Ishikawa (cell line): ENCODE measurements around the gene LRRN4.

ENCODE experiments used
- CEBPB ChIP-seq: IDR thresholded peaks from 2 replicates; pipeline ENCODE4 v1.6.1; 2012
- CREB1 ChIP-seq: IDR thresholded peaks from 2 replicates; pipeline ENCODE4 v1.6.1; 2012; ENCODE audit warnings: low read depth
- EP300 ChIP-seq: IDR thresholded peaks from 2 replicates; pipeline ENCODE4 v1.6.1; 2012; ENCODE audit warnings: borderline replicate concordance
- FOXM1 ChIP-seq: IDR thresholded peaks from 2 replicates; pipeline ENCODE4 v1.6.1; 2012; ENCODE audit warnings: low read depth, borderline replicate concordance
- MAX ChIP-seq: IDR thresholded peaks from 2 replicates; pipeline ENCODE4 v1.6.1; 2012
- NFIC ChIP-seq: IDR thresholded peaks from 2 replicates; pipeline ENCODE4 v1.6.1; 2012
- RAD21 ChIP-seq: IDR thresholded peaks from 2 replicates; pipeline ENCODE4 v1.6.1; 2012; ENCODE audit warnings: low read depth
- REST ChIP-seq: IDR thresholded peaks from 2 replicates; pipeline ENCODE4 v1.6.1; 2012; ENCODE audit warnings: low read depth, mild to moderate bottlenecking
- TAF1 ChIP-seq: IDR thresholded peaks from 2 replicates; pipeline ENCODE4 v1.6.1; 2012; ENCODE audit warnings: low read depth, mild to moderate bottlenecking
- TCF12 ChIP-seq: IDR thresholded peaks from 2 replicates; pipeline ENCODE4 v1.6.1; 2012; ENCODE audit warnings: low read depth
- TEAD4 ChIP-seq: IDR thresholded peaks from 2 replicates; pipeline ENCODE4 v1.6.1; 2012
- USF1 ChIP-seq: IDR thresholded peaks from 2 replicates; pipeline ENCODE4 v1.6.1; 2012
- YY1 ChIP-seq: IDR thresholded peaks from 2 replicates; pipeline ENCODE4 v1.6.1; 2012; ENCODE audit warnings: low read depth
- ZBTB7A ChIP-seq: IDR thresholded peaks from 2 replicates; pipeline ENCODE4 v1.6.1; 2012; ENCODE audit warnings: low read depth

- TF ChIP-seq NFIC = no peak
- TF ChIP-seq EP300 = no peak
- TF ChIP-seq MAX = no peak
- no peak for TF ChIP-seq TCF12
- no peak for TF ChIP-seq RAD21
- TF ChIP-seq YY1 = no peak
- no peak for TF ChIP-seq FOXM1
- TF ChIP-seq TAF1 = no peak
- TF ChIP-seq REST = no peak
- TF ChIP-seq USF1 = no peak
- no peak for TF ChIP-seq CREB1
- TF ChIP-seq ZBTB7A = no peak
- TF ChIP-seq CEBPB = no peak
- TF ChIP-seq TEAD4 = no peak
Measured at GRCh38 chr20:6012179-6012578, 41.7 kb downstream of the LRRN4 start.
